GM18499 (cell line): ENCODE measurements around the gene RNPC3.
"Not testable (repeated sequence)": the region's sequence is repeated elsewhere in the genome, so short reads cannot be mapped to it uniquely, and the experiment has no call there.

Experiments used
- ATAC-seq: cut with Tn5 transposase; IDR thresholded peaks from one replicate; pipeline ENCODE4 v1.9.1; 2021; ENCODE audit warnings: moderate number of reproducible peaks; ENCODE audit not compliant: insufficient read depth, unreplicated experiment

RNPC3 gene

GRCh38 chr1:103546496-103546895 is 21.0 kb downstream of the RNPC3 start:
- no peak for ATAC-seq

- no peak for ATAC-seq
Measured at GRCh38 chr1:103547840-103548239, 22.3 kb downstream of the RNPC3 start.

GRCh38 chr1:103560427-103560826 is 34.9 kb downstream of the RNPC3 start:
- no peak for ATAC-seq

GRCh38 chr1:103561124-103561523 is 35.6 kb downstream of the RNPC3 start:
- not testable (repeated sequence) for ATAC-seq

- peak; percentile 94 for ATAC-seq
Measured at GRCh38 chr1:103561643-103562395, 36.3 kb downstream of the RNPC3 start.

- no peak for ATAC-seq
Measured at GRCh38 chr1:103563056-103563455, 37.6 kb downstream of the RNPC3 start.

GRCh38 chr1:103569493-103569892 is 44.0 kb downstream of the RNPC3 start:
- no peak for ATAC-seq

- not testable (repeated sequence) for ATAC-seq
Measured at GRCh38 chr1:103571289-103571688, 45.8 kb downstream of the RNPC3 start, which contains the start of gene AMY2B. TSS of gene AMY2B (plus strand) at chr1:103571589. CDS start at chr1:103571603, 14 bp downstream.

GRCh38 chr1:103576065-103576464 is 50.6 kb downstream of the RNPC3 start:
- no peak for ATAC-seq

GRCh38 chr1:103576784-103577183 is 51.3 kb downstream of the RNPC3 start:
- not testable (repeated sequence) for ATAC-seq

- no peak for ATAC-seq
Measured at GRCh38 chr1:103582464-103582863, 57.0 kb downstream of the RNPC3 start.

GRCh38 chr1:103583887-103584286 is 58.4 kb downstream of the RNPC3 start:
- no peak for ATAC-seq

GRCh38 chr1:103584537-103584936 is 59.0 kb downstream of the RNPC3 start:
- no peak for ATAC-seq

- not testable (repeated sequence) for ATAC-seq
Measured at GRCh38 chr1:103602740-103603139, 77.2 kb downstream of the RNPC3 start.
